Hindlimb muscle (tissue), 1 donor: ENCODE data around the gene MAN1B1. TPM values are rescaled to one million over a fixed set of nuclear protein-coding genes. Genes with fewer than 3 reads are reported as not detected.

ENCODE experiments used
- DNase-seq: peaks from one replicate; pipeline ENCODE4 v3.0.0-alpha.2; 2013
- polyA plus RNA-seq: library from polyadenylated mRNA; unstranded; fragments of 120-200 nt; gene quantifications from one replicate; pipeline ENCODE4 v1.2.1, GENCODE V29; 2013; ENCODE audit not compliant: insufficient read length

Gene MAN1B1
- polyA plus RNA-seq, 1 donor = 43.6 TPM

DNA sequence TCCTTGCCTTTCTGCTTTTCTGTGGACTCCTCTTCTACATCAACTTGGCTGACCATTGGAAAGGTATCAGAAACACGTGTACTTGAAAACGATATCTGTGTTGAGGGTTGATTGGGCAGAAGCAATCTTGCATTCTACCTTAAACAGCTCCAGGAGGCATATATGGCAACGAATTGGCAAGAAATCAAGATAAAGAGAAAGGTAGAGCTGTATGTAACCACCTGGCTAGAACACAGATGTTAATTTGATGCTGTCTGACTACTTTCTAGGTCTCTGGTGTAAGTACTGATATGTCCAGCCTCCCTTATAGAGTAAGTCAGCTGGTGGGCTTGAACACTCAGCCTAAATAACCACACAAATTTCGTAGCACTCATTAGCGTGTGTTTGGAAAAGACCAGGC lies 1.3 kb downstream of the MAN1B1 start:
- DNase-seq = no peak

DNA sequence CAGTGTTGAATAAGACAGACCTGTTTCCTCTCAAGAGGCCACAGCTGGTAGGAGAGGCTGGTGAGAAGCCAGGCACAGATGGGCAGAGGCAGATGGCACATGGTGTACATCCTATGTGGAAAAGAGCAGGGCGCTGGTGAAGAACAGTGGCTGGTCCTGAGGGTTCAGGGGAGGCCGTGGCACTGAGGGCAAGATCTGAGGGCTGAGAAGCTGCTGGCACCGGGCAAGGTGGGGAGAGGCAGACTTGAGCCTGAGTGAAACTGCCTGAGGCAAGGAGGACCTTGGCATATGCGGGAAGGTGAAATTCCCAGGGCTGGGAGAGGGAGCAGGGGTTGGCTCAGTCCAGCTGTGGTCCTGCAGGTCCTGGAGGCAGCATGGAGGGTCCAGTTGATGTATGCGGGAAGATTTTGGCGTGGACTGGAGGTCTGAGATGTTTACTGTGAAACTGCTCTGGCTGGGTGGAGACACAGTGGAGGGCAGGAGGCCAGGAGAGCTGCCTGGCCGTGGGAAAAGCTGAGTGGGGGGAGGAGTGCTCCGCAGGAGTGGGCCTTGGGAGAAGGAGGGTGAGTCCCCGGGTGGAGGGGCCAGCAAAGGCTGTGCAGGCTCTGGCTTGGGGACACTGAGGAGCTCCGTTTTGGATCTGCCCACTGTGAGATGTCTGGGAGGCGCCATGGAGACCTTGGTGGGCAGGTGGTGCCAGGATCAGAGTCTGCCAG lies 2.6 kb downstream of the MAN1B1 start:
- DNase-seq = no peak

DNA sequence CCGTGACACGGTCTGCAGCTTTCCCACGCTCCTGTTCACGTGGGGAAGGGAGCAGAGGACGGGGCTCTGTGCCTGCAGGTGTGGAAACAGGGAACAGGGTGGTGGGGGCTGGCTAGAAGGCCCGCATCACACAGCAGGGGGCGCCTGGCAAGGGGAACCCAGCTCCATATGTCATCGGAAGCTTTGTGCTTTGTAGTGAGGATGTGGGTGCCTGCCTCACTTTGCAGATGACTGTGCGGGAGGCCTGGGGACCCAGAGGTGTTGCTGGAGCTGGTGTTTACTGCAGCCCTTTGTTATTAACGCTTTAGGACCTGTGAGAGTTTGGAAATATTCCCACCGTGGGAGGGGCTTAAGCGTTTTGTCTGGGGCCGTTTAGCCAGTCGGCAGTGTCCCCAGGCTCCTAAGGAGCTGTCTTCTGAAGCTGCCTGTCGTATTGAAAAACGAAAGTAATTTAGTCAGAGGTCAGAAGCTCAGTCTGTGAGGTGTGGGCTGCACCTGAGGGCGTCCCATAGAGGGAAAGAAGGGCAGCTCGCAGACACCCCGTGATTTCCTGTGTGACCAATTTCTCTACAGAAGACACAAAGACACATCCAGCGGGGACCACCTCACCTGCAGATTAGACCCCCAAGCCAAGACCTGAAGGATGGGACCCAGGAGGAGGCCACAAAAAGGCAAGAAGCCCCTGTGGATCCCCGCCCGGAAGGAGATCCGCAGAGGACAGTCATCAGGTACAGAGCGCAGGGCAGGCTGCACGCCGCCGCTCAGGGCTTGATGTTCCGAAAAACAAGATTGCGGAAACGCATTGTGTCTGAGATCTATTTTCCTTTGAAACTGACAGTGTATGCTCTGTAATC lies 9.1 kb downstream of the MAN1B1 start:
- no peak for DNase-seq

DNA sequence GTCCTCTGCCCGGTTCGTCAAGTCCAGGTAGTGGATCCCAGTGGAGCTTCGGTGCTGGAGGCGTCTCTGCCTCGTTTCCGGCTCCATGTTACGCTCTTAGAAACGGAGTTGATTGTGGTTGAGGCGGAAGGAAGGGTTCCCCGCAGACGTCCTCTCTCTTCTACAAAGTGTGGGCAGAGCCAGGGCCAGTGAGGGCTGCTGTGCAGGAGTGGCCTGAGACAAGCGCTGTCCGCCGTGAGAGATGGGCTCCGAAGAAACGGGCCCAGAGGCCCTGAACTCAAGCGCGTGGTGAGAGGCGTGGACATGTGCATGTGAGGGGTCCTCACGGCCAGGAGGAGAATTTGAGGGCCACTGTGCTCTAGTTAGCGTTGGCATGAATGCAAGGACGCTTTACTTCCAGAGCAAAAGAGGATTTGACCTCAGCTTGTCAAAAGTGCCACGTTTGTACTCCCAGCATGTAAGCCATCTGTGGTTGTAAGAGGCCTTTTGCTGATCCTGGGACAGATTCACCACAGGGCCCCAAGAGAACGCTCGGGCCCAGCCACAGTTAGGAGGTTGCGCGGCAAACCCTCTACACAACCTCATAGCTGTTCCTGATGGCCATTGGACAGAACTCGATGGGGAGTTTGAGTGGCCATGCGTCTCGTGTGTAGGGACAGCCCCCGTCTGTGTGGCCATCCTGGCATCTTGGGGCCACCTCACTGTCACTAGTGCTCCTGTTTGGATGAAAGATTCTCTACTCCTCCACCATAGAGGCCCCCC lies 10.2 kb downstream of the MAN1B1 start:
- DNase-seq = no peak

DNA sequence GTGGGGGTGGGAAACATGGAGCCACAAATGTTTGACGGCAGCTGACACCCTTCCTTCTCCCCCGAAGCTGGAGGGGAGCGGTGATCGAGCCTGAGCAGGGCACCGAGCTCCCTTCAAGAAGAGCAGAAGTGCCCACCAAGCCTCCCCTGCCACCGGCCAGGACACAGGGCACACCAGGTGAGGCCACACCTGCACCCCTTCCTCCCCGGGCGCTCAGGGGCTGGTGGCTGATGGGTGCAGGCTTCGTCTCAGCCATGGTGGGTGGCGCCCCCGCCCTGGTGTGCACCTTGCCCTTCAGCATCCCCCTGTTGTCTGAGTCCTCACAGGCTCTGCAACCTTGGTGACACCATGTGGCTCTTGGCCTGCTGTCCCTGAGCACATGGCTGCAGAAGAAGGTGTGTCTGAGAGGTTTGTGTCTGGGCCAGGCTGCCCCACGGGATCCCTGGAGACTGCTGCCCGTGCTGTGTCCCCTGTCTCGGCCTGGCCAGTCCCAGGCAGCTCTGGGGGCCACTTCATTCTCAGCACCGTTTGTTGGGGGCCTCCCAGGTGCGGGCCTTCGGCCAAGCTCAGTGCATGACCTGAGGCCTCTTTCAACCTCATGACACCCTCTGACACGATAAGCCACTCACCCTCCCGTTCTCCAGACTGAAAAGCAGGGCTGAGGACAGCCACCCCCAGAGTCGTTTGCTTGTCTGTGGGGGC lies 11.1 kb downstream of the MAN1B1 start:
- DNase-seq = no peak

DNA sequence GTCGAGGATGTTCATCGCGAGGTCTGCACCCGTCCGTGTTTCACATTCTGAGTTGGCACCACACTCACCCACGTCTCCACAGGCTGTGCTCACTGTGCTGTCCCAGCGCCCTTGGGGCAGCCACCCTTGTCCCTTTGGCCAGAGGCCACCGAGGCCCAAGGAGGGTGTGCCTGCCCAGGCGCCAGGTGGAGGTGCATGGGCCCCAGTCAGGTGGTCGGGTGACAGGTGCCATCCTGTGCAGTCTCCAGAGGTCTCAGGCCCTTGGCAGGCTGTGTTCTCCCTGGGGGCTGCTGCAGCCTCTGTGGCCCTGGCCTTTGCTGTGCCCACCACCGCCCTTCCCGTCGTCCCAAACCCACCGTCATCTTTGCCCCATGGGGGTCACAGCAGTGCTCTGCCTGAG lies 12.4 kb downstream of the MAN1B1 start:
- no peak for DNase-seq

DNA sequence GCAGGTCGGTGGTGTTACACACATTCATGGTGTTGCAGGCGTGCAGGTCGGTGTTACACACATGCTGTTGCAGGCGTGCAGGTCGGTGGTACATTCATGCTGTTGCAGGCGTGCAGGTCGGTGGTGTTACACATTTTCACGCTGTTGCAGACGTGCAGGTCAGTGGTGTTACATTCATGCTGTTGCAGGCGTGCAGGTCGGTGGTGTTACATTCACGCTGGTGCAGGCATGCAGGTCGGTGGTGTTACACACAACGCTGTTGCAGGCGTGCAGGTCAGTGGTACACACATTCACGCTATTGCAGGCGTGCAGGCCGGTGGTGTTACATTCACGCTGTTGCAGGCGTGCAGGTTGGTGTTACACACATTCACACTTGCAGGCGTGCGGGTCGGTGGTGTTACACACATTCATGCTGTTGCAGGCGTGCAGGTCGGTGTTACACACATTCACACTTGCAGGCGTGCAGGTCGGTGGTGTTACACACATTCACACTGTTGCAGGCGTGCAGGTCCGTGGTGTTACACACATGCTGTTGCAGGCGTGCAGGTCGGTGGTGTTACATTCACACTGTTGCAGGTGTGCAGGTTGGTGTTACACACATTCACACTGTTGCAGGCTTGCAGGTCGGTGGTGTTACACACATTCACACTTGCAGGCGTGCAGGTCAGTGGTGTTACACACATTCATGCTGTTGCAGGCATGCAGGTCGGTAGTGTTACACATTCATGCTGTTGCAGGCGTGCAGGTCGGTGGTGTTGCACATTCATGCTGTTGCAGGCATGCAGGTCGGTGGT lies 16.6 kb downstream of the MAN1B1 start:
- no peak for DNase-seq

DNA sequence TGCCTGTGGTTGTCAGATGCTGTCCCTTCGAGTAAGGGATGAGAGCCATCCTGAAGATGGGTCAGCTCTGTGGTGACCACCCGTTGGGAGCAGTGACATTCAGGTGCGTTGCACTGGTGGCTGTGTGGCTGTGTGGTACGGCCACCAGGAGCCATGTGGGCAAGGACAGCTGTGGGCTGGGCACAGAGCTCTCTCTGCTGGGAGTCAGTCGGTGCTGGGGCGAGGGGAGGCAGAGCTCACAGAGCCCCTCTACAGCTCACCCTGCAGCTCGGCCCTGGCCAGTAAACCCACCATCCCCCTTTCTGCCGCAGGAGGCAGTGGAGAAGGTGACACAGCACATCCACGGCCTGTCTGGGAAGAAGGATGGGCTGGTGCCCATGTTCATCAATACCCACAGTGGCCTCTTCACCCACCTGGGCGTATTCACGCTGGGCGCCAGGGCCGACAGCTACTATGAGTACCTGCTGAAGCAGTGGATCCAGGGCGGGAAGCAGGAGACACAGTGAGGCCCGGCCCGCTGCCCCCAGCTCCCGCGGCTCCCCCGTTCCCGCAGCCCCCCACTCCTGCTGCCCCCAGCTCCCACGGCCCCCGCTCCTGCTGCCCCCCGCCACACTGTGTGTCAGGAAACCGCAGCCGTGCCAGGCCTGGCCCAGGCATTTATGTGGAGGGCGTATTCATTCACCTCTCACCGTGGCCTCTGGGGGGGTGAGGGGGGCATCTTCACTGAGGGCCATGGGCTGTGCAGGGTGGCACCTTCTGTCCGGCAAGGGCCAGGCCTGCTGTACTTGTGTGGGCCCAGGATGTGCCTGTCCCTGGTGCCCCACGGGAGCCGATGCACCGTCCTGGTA lies 19.3 kb downstream of the MAN1B1 start:
- no peak for DNase-seq

DNA sequence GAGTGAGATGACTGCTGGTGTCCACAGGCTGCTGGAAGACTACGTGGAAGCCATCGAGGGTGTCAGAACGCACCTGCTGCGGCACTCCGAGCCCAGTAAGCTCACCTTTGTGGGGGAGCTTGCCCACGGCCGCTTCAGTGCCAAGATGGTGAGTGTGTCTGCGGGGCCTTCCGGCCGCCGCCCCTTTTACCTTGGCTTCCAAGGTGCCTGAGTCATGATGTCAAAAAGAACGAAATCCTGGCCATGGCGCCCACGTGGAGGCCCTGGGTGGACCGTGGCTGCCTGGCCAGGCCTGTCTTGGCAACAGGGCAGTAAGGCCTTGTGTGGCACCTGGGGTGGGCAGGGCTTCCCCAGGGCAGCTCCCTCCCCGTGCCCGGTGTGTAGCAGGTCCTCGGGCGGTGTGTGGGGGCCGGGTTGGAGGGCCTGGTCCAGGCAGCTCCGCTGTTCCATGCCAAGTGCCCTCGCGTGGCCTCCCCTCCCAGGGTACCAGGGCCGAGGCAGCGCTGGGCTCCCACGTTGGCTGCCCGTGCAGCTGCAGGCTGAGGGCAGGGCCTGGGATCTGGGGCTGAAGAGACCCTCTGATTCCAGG lies 20.0 kb downstream of the MAN1B1 start:
- DNase-seq = no peak

DNA sequence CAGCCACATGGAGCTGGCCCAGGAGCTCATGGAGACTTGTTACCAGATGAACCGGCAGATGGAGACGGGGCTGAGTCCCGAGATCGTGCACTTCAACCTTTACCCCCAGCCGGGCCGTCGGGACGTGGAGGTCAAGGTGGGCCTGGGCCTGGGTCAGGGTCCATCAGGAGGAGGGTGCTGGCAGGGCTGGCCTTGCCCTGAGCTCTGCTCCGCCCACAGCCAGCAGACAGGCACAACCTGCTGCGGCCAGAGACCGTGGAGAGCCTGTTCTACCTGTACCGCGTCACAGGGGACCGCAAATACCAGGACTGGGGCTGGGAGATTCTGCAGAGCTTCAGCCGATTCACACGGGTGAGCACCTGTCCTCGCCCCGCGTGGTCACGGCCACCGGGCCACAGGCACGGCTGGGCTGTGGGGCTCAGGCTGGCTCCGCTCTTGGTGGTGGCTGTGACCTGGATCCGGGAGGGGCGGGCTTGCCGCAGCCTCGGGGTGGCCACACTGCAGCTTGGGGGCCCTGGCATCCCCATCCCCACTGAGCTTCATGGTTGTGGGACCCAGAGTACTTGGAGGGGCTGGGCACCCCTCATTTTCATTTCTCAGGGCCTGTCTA lies 20.6 kb downstream of the MAN1B1 start:
- DNase-seq = no peak

DNA sequence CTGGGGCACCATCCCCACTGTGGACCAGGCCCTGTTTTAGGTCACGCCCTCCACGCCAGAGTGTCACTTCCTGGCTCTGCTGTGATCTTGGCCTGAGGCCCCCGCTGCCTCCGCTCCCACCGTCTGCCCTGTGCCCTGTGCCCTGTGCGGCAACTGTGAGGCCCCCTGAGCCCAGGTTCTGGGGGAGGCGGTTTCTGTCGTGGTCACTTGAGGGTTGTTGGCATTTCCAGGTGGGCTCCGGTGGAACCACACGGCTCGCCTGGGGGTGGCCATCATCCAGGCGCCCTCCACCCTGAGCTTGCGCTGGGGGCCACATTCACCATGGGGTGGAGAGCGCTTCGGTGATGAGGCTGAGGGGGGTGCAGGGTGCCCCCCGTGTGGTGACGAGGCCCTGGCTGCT lies 21.2 kb downstream of the MAN1B1 start:
- DNase-seq = no peak

DNA sequence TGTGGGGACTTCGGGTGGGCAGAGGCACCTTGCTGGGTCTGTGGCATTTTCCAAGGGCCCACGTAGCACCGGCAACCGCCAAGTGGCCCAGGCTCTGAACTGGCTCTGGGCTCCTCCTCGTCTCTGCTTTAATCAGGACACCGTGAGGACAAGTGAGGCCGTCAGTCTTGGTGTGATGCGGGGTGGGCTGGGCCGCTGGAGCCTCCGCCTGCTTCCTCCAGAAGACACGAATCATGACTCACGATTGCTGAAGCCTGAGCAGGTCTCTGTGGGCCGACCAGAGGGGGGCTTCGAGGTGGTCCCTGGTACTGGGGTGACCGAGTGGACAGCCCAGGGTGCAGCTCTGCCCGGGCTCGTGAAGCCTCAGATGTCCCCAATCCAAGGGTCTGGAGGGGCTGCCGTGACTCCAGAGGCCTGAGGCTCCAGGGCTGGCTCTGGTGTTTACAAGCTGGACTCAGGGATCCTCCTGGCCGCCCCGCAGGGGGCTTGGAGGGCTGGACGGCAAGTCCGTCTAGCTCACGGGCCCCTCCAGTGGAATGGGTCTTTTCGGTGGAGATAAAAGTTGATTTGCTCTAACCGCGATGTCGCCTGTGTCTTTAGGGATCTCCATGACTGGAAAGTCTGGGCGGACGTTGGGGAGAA lies 21.9 kb downstream of the MAN1B1 start:
- no peak for DNase-seq

DNA sequence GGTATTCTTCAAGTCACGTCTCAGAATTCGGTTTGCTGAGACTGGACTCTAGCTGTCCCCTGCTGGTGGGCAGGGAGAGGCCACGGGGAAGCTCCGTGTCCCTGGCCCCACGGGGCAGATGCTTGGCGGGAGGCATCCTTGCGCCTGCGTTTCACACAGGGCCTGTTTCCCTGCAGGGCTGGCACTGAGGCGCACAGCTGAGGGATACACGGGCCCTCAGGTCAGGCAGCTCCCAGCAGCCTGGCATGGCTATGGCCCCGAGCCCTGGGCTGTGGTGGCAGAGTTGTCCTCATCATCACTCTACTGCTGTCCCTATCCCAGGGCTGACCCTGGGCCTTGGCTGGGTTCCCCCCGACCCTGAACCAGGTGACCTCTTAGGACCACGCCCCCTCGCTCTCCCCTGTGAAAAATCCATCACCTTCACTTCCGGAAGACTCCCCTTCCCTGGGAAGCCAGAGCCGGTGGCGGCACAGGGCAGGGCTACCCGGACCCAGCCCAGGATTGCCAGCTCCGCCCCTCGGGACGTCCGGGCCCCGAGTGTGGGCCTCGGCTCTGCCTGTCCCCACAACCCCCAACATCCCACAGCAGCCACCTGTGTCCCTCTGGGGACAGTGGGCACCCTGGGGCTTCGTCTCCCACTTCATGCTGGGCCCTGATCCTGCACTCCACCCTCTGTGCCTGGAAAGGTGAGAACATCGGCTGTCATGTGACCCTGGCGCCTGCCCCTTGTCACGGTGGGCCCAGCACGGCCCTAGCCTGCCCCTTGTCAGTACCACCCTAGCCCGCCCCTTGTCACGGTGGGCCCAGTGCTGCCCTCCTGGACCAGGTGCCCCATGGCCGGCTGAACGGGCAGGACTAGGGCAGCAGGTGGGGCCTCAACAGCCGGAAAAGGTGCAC lies 22.7 kb downstream of the MAN1B1 start:
- DNase-seq = no peak

DNA sequence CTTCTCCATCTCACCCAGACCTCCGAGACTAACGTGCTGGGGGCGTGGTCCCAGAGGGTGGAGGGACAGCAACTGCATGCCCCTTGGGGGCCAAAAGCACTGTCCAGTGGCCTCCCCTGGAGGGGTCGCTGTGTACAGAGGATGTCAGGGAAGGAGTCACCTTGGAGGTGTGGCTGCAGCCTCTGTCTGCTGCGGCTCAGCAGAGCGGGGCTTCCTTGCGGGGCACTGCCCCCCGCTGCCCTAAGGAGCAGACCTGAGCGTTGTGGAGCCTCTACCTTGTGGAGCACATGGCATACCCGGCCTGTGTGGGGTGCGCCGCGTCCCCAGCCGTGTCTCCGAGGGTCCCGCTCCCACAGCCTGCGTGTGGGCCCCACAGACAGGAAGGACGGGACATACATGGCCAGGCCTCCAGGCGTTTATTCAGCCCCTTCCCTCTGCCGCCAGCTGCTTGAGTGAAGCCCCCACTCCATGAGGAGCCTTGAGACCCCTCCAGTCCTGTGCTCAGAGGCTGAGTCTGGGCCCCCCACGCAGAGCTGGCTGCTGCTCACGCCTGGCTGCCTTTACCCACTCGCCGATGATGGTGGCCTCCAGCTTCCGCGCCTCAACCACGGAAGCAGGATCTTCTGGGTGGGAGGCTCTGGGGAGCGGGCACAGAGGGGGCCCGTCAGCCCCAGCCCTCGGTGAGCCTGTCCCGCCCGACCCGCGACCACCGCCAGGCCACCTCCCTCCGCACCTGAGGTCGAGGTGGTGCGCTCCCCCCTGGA lies 23.5 kb downstream of the MAN1B1 start:
- no peak for DNase-seq

DNA sequence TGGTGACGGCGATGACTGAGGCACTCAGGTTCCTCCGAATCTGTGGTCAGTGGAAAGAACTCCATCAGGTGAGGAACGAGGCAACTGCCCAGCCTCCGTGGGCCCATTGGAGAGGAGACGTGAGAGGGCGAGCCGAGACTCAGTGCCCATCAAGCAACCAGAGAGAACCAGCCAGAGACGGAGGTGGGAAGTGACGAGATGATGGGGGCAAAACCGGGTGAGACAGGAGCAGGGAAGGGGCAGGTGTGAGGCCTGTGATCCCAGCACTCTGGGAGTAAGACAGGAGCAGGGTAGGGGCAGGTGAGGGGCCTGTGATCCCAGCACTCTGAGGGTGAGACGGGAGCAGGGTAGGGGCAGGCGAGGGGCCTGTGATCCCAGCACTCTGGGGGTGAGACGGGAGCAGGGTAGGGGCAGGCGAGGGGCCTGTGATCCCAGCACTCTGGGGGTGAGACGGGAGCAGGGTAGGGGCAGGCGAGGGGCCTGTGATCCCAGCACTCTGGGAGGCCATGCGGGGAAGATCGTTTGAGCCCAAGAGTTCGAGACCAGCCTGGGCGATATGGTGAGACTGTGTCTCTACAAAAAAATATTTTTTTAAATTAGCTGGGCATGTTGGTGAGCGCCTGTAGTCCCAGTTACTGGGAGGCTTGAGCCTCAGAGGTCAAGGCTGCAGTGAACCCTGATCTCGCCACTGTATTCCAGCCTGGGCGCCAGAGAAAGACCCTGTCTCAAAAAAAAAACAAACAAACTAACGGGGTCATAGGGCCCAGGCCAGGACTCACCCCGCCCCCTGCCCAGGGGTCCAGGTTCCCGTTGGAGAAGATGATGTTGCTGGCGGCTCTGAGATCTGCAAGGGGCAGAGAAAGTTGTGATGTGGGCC lies 24.4 kb downstream of the MAN1B1 start:
- DNase-seq = no peak

DNA sequence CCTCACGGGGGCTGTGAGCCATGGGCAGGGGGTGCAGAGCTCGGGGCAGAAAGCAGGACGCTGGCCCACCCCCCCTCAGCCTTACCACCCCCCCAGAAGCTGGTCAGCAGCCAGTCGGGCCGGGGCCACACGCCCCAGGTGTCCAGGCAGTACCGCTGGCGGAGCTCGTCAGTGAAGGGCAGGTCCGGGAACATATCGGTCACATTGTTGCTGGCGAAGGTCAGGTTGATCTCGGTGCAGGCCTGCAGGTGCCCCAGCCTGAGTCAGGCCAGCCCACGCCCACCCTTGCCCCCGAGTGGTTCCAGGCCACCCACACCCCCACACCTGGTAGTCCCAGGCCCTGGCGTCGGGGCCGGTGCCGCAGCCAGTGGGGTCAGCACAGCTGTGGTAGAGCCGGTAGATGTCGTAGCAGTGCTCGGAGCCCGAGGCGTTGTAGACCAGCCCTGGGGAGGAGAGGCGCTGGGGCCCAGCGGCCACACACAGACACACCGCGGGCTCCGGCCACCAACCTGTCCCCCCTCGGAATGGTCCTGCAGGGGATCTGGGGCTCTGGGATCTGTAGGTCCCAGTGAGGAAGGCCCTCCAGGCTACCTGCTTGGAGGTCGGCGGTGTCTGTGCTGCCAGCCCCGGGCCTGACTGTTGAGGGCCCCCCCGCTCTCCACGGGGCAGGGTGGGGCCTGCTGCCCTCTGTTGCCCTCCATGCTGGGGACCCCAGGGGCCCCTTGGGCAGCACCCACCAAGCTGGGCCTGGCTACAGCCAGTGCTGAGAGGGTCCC lies 25.2 kb downstream of the MAN1B1 start:
- no peak for DNase-seq
